ENCODE measurements around the gene DCPS.

GRCh38 chr11:126375726-126376125, 71.9 kb downstream of the DCPS start:
- TF ChIP-seq CTCF (IDR thresholded peaks at IDR 0.05; ENCODE audit: insufficient read depth, low read length, poor library complexity, severe bottlenecking) (no peak), EZH2phosphoT487 (conservative IDR thresholded peaks at IDR 0.05; ENCODE audit: low read length) (no peak)

Data from SU-DHL-6 (cell line).